PFSK-1 (cell line): Measurements from ENCODE around the gene GUCY1B1. TPM values are rescaled to one million over a fixed set of nuclear protein-coding genes. Genes with fewer than 3 reads are reported as not detected.

Source experiments
- FOXP2 ChIP-seq: optimal IDR thresholded peaks from 2 replicates; pipeline ENCODE3; 2011; ENCODE audit warnings: borderline replicate concordance, control low read depth, inconsistent platforms; ENCODE audit not compliant: insufficient read depth; ENCODE audit errors: extremely low read length, extremely low read depth
- POLR2AphosphoS5 ChIP-seq: IDR thresholded peaks from 2 replicates; pipeline ENCODE4 v1.6.1; 2012; ENCODE audit warnings: low read depth, mild to moderate bottlenecking, control low read depth, low read length, moderate library complexity
- SIN3A ChIP-seq: IDR thresholded peaks from 2 replicates; pipeline ENCODE4 v1.6.1; 2012; ENCODE audit warnings: mild to moderate bottlenecking, low read length, moderate library complexity, borderline replicate concordance; ENCODE audit not compliant: insufficient read depth
- TAF1 ChIP-seq: IDR thresholded peaks from 2 replicates; pipeline ENCODE4 v1.6.1; 2012; ENCODE audit warnings: low read length, control low read depth, borderline replicate concordance; ENCODE audit not compliant: insufficient read depth
- polyA plus RNA-seq: library from polyadenylated mRNA; unstranded; fragments of >200 nt; gene quantifications from one replicate; pipeline ENCODE4 v1.2.1, GENCODE V29; 2012; ENCODE audit warnings: low read depth, missing spikeins; ENCODE audit not compliant: insufficient read length
- TF ChIP-seq, protein P1 (sequence below), 2 experiments: IDR thresholded peaks; 2 replicates each; pipeline versions ENCODE4 v1.6.1 to v1.8.0; 2011 to 2012; ENCODE audit warnings: low read depth in 2 of 2, low read length in 2 of 2, control low read depth in 1 of 2, inconsistent platforms in 1 of 2, mild to moderate bottlenecking in 1 of 2, moderate library complexity in 1 of 2; ENCODE audit not compliant: insufficient read depth in 1 of 2

Gene GUCY1B1
- not detected for polyA plus RNA-seq

- no peak for TF ChIP-seq POLR2AphosphoS5
- TF ChIP-seq, protein P1, sequence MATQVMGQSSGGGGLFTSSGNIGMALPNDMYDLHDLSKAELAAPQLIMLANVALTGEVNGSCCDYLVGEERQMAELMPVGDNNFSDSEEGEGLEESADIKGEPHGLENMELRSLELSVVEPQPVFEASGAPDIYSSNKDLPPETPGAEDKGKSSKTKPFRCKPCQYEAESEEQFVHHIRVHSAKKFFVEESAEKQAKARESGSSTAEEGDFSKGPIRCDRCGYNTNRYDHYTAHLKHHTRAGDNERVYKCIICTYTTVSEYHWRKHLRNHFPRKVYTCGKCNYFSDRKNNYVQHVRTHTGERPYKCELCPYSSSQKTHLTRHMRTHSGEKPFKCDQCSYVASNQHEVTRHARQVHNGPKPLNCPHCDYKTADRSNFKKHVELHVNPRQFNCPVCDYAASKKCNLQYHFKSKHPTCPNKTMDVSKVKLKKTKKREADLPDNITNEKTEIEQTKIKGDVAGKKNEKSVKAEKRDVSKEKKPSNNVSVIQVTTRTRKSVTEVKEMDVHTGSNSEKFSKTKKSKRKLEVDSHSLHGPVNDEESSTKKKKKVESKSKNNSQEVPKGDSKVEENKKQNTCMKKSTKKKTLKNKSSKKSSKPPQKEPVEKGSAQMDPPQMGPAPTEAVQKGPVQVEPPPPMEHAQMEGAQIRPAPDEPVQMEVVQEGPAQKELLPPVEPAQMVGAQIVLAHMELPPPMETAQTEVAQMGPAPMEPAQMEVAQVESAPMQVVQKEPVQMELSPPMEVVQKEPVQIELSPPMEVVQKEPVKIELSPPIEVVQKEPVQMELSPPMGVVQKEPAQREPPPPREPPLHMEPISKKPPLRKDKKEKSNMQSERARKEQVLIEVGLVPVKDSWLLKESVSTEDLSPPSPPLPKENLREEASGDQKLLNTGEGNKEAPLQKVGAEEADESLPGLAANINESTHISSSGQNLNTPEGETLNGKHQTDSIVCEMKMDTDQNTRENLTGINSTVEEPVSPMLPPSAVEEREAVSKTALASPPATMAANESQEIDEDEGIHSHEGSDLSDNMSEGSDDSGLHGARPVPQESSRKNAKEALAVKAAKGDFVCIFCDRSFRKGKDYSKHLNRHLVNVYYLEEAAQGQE (IDR thresholded peaks at IDR 0.05; ENCODE audit: insufficient read depth in 1 of 2, low read depth in 2 of 2, low read length in 2 of 2) = no peak
- TF ChIP-seq FOXP2 = no peak
- no peak for TF ChIP-seq TAF1
- no peak for TF ChIP-seq SIN3A
Observed at GRCh38 chr4:155758481-155759371, at the start of gene GUCY1B1. Gene GUCY1B1 (plus strand): TSS chr4:155759021. CDS start chr4:155759141, 120 bp downstream.

GRCh38 chr4:155709918-155710317 lies 48.9 kb upstream of the GUCY1B1 start:
- TF ChIP-seq SIN3A (no peak), FOXP2 (no peak), TAF1 (no peak), POLR2AphosphoS5 (no peak)
- TF ChIP-seq, protein P1 (IDR thresholded peaks at IDR 0.05; ENCODE audit: insufficient read depth in 1 of 2, low read depth in 2 of 2, low read length in 2 of 2) = no peak

- TF ChIP-seq, protein P1 (IDR thresholded peaks at IDR 0.05; ENCODE audit: insufficient read depth in 1 of 2, low read depth in 2 of 2, low read length in 2 of 2) = no peak
- TF ChIP-seq FOXP2 (no peak), SIN3A (no peak)
Observed at GRCh38 chr4:155711556-155711955, 47.3 kb upstream of the GUCY1B1 start.

- TF ChIP-seq POLR2AphosphoS5 = no peak
- TF ChIP-seq FOXP2 = no peak
- no peak for TF ChIP-seq TAF1
- TF ChIP-seq SIN3A = no peak
- TF ChIP-seq, protein P1 (IDR thresholded peaks at IDR 0.05; ENCODE audit: insufficient read depth in 1 of 2, low read depth in 2 of 2, low read length in 2 of 2) = no peak
Observed at GRCh38 chr4:155712846-155713245, 46.0 kb upstream of the GUCY1B1 start.

DNA sequence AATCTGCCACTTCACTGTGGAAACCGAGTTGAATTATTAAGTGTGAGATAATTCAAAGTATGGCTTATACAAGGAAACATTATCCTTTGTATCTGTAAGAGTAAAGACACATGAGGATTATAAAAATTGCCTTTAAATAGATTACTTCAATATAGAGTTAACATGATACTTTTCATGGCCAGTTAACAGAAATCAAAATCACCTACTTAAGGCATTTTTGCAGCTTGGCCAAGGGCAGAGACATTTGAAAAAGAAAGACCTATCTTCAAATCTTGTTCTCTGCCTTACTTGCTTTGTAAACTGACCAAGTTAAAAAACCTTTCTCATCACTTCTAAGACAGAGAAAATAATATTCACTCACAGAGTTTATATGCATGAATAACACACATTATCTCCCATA lies 44.9 kb upstream of the GUCY1B1 start:
- TF ChIP-seq, protein P1 (IDR thresholded peaks at IDR 0.05; ENCODE audit: insufficient read depth in 1 of 2, low read depth in 2 of 2, low read length in 2 of 2) = no peak
- no peak for TF ChIP-seq FOXP2
- TF ChIP-seq SIN3A = no peak
- no peak for TF ChIP-seq TAF1
- no peak for TF ChIP-seq POLR2AphosphoS5
